ENCODE measurements around the gene PTGIS. TPM values are rescaled to one million over a fixed set of nuclear protein-coding genes. Genes with fewer than 3 reads are reported as not detected.

The PTGIS gene
- polyA plus RNA-seq, 1 donor = 22.2 TPM

DNA sequence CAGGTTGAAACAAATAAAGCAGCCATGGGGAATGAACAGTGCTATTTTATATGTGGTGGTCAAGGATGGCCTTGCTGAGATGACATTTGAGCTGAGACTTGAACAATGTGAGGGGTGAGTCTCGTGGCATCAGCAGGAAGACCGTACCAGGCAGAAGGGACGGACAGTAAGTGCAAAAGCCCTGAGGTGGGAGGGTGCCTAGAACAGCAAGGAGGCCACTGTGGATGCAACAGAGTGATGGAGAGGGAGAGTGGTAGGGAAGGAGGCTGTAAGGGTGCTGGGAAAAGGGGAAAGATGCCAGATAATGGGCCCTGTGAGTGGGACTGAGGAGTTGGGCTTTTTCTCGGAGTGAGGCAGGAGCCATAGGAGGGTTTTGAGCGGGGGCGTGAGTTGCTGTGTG lies 97.0 kb downstream of the PTGIS start:
- no peak for DNase-seq (ENCODE audit: low read depth)

DNA sequence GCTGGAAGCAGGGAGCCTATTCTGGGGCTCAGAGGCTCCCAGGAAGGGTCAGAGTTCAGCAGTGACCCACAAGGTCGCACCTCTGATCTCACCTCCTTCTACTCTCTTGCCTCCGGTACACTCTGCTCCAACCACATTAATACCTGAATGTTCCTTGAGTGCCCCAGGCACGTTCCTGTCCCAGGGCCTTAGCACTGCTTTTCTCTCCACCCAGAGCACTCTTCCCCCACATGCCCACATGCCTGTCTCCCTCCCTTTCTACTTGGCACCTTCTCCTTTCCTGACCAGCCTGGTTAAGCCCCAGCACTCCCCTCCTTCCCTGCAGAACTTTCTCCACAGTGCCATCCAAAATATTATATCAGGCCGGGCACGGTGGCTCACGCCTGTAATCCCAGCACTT lies 98.9 kb downstream of the PTGIS start:
- DNase-seq (ENCODE audit: low read depth) = no peak

DNA sequence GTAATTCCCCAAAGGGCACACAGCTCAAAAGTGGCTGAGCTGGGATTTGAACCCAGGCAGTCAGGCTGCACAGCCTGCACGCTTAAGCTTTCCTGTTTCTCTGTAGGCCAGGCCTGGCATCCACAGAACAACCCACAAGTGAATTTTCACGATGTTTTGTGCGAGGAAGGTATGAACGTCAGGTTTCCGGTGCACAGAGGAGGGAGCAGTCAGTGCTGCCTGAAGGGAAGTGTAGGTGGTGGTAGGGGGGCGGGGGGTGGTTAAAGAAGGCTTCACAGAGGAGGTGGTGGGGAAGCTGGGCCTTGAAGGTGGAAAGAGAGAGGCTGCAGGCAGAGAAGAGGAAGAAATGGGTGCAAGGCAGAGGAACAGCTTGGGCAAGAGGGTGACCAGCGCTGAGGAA lies 99.5 kb downstream of the PTGIS start:
- no peak for DNase-seq (ENCODE audit: low read depth)

GRCh38 chr20:49466114-49466912 lies 101.6 kb downstream of the PTGIS start:
- no peak for DNase-seq (ENCODE audit: low read depth)

- DNase-seq (ENCODE audit: low read depth) = no peak
Observed at GRCh38 chr20:49464556-49464955, 103.4 kb downstream of the PTGIS start.

DNA sequence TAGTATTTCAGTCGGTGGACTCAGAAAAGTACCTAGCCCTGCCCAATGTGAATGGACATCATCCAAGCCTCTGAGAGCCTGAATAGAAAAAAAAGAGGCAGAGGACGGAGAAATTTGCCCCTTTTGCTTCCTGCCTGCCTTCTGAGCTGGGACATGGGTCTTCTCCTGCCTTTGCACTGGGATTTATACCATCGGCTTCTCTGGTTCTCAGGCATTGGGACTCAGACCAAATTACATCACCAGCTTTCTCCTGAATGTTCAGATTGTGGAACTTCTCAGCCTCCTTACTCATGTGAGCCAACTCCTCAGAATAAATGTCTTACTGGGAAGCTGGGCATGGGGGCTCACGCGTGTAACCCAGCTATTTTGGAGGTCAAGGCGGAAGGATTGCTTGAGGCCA lies 105.3 kb downstream of the PTGIS start:
- no peak for DNase-seq (ENCODE audit: low read depth)

DNA sequence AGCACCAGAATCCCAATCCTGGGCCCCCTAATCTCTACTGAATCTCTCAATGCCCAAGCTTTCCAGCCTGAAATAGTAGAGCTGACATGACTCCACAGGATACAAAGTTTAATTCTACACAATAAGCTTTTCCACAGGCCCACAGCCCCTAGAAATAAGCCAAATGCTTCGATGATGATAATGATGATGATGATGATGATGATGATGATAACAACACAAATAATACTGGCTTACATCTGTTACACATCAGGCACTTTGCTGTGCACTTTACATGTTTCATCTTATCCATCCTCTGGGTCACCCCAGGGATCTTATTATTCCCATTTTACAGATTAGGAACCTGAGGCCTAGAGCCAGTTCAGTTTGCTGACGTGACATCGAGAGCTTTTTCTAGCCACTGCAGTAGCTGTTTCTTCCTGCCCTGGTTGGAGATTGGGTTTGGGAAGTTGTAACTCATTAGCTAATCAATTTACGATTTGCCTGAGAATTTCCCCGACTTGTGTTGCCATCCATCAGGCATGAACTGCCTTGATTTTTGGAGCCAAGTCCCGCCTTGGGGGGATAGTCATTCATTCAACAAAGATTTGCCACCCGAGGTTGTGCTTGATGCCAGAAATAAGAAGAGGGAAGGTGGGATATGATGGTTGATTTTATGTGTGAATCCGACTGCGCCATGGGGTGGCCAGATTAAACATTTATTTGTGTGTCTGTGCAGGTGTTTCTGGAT lies 105.9 kb downstream of the PTGIS start:
- no peak for DNase-seq (ENCODE audit: low read depth)

DNA sequence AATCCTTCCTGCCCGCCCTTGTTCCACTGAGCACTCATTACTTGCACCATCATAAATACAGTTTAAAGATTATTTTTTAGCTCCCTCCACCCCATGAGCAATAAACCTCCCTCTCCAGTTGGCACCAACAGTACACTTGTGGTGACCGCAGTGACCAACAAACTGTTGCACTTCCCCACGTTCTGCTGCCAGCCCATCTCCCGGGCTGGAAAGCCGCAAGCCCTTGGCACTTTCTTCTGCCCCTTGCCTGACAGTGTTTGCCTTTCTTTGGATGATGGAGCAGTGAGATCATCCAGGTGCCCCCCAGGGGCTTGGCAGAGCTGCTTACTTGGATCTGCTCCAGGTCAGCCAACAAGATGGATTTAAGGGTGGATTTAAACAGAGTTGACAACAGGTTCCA lies 107.0 kb downstream of the PTGIS start:
- DNase-seq (ENCODE audit: low read depth) = no peak

DNA sequence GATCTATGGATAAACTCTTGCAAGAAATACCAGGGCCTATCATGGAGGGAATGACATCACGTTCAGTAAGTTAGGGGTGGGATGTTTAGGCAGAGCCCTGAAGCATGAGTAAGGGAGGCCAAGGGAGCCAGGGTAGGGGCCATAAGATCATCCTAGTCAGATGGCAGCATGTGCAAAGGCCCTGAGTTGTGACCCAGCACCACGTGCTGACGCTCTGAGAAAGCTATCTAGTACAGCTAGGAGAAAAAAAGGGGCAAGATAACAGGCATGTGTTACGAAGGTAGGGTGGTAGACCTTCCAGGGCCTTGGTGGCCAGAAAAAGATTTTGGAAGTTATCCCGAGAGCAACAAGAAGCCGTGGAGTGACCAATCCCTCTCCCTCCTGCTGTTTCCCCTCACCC lies 107.8 kb downstream of the PTGIS start:
- no peak for DNase-seq (ENCODE audit: low read depth)

DNA sequence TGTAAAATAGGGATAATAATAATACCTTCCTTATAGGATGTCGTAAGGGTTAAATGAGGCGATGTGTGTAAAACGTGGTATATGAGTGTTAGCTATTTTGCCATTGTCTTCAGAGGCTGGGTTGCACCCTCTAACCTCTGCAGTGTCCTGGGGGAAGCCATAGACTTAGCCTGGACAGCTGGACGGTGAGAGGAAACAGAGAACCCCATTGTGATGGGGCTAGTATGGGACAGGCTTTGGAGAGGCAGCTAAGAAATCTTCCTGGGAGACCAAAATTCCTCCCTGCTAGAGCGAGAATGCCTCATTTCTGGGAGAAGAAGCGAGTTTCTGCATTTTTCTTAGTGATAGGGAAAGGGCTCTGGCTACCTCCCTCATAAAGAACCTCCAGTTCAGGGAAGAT lies 108.3 kb downstream of the PTGIS start:
- no peak for DNase-seq (ENCODE audit: low read depth)

GRCh38 chr20:49457444-49457843 lies 110.5 kb downstream of the PTGIS start:
- no peak for DNase-seq (ENCODE audit: low read depth)

DNA sequence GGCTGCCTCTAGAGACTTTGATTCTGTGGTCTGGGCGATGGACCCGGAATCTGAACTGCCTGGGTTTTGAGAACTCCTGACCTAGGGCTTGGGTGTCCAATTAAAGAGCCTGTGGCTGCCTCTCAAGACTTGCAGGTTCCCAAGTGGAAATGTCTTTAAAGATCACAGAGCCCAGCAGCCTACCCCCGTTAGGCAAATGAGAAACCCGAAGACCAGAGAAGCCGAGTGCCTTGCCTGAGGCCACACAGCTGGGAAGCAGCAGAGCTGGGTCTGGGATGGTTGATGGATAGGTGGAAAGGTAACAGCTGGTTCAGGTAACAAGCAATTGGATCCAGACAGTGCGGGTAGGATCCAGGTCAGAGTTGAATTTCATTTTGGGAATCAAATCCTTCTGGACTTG lies 111.3 kb downstream of the PTGIS start:
- DNase-seq (ENCODE audit: low read depth) = no peak

DNA sequence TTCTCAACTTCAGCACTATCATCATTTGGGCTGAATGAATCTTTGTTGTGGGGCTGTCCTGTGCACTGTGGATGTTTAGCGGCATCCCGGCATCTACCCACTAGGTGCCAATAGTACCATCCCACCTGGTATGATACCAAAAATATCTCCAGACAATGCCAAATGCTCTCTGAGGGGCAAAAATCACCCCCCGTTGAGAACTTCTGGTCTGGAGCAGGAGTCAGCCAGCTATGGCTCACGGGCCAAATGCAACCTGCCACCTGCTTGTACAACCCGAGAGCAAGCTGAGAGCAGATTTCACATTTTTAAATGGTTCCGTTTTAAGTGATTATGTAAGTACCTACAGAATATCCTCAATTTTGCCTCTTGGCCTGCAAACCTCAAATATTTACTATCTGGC lies 112.2 kb downstream of the PTGIS start:
- no peak for DNase-seq (ENCODE audit: low read depth)

Other genes with a start within 250 kb of the PTGIS start
- gene KCNB1, start 85.5 kb downstream of the PTGIS start, polyA plus RNA-seq (ENCODE audit: insufficient read length) = 7.1 TPM
- 31.4 TPM for gene B4GALT5, start 145.7 kb upstream of the PTGIS start, polyA plus RNA-seq (ENCODE audit: insufficient read length)
- gene SLC9A8, start 244.7 kb upstream of the PTGIS start, polyA plus RNA-seq (ENCODE audit: insufficient read length) = 5.7 TPM